Keratinocyte (primary cell): ENCODE data around the gene TNS4. TPM values are rescaled to one million over a fixed set of nuclear protein-coding genes. Genes with fewer than 3 reads are reported as not detected.

ENCODE experiments used
- DNase-seq: peaks from one replicate; pipeline ENCODE4 v3.0.0-alpha.2; 2011; ENCODE audit warnings: low read depth, missing footprints, low spot score
- FAIRE-seq: peaks from 2 replicates; lab custom pipeline; 2011; peaks lifted over from hg19 to GRCh38; lab: Jason Lieb, UNC
- H2AFZ ChIP-seq: 2 replicates; pipeline ENCODE4 v1.6.0; 2012; ENCODE audit warnings: low read length, control low read depth, inconsistent platforms; ENCODE audit not compliant: control insufficient read depth
- H3K27ac ChIP-seq: 2 replicates; pipeline ENCODE4 v1.5.1; 2011; ENCODE audit warnings: low read length; ENCODE audit not compliant: control insufficient read depth, insufficient read depth
- H3K27me3 ChIP-seq: 3 replicates; pipeline ENCODE4 v1.6.0; 2011; ENCODE audit warnings: low read length; ENCODE audit not compliant: control insufficient read depth, insufficient read depth; ENCODE audit errors: extremely low read depth
- H3K36me3 ChIP-seq, 2 experiments: 2 replicates in 1 of 2; 3 replicates in 1 of 2; pipeline ENCODE4 v1.5.1; 2011; ENCODE audit warnings: low read length in 2 of 2, mild to moderate bottlenecking in 1 of 2; ENCODE audit not compliant: control insufficient read depth in 2 of 2, insufficient read depth in 2 of 2; ENCODE audit errors: extremely low read depth in 1 of 2
- H3K4me1 ChIP-seq: 3 replicates; pipeline ENCODE4 v1.5.1; 2011; ENCODE audit warnings: low read length; ENCODE audit not compliant: control insufficient read depth, insufficient read depth; ENCODE audit errors: extremely low read depth
- H3K4me2 ChIP-seq: 3 replicates; pipeline ENCODE4 v1.6.0; 2011; ENCODE audit warnings: low read depth, low read length; ENCODE audit not compliant: control insufficient read depth, insufficient read depth; ENCODE audit errors: extremely low read depth
- H3K4me3 ChIP-seq, 3 experiments: fragments of 200-600 bp in 1 of 3; sonication (generic) in 1 of 3; 2 replicates in 2 of 3; 3 replicates in 1 of 3; pipeline ENCODE4 v1.5.1; 2011 to 2016; ENCODE audit warnings: low read length in 3 of 3, mild to moderate bottlenecking in 3 of 3, control low read depth in 2 of 3, inconsistent platforms in 1 of 3, low read depth in 1 of 3, mixed read lengths in 1 of 3, mixed run types in 1 of 3, moderate library complexity in 1 of 3; ENCODE audit not compliant: control insufficient read depth in 2 of 3, insufficient read depth in 2 of 3; ENCODE audit errors: extremely low read depth in 1 of 3
- H3K79me2 ChIP-seq: 2 replicates; pipeline ENCODE4 v1.6.0; 2012; ENCODE audit warnings: low read length; ENCODE audit not compliant: control insufficient read depth, insufficient read depth
- H3K9ac ChIP-seq: 3 replicates; pipeline ENCODE4 v1.6.0; 2011; ENCODE audit warnings: low read length; ENCODE audit not compliant: control insufficient read depth, insufficient read depth; ENCODE audit errors: extremely low read depth
- H3K9me1 ChIP-seq: 3 replicates; pipeline ENCODE4 v1.6.0; 2011; ENCODE audit warnings: low read length; ENCODE audit not compliant: control insufficient read depth, insufficient read depth; ENCODE audit errors: extremely low read depth
- H3K9me3 ChIP-seq: 2 replicates; pipeline ENCODE4 v1.5.1; 2012; ENCODE audit warnings: low read depth, low read length; ENCODE audit not compliant: control insufficient read depth
- H4K20me1 ChIP-seq: 3 replicates; pipeline ENCODE4 v1.6.0; 2011; ENCODE audit warnings: low read length; ENCODE audit not compliant: control insufficient read depth, insufficient read depth; ENCODE audit errors: extremely low read depth
- EZH2 ChIP-seq: IDR thresholded peaks from one replicate; pipeline ENCODE4 v1.6.1; 2012; ENCODE audit warnings: inconsistent platforms, mild to moderate bottlenecking, low read length, moderate library complexity
- dilution Hi-C: fragments of 300-500 bp; cut with MboI; formaldehyde crosslinking; loops from one replicate; pipeline ENCODE4 v1.7.0; 2020; ENCODE audit warnings: low sequenced_read_pairs; ENCODE audit not compliant: extremely low pct_ligation_motif_present
- polyA plus RNA-seq, 5 experiments: library from polyadenylated mRNA; depleted of rRNA in 3 of 5; stranded (reverse) in 3 of 5; stranded (forward) in 1 of 5; unstranded in 1 of 5; fragments of >200 nt; gene quantifications; 1 replicate in 1 of 5; 2 replicates in 3 of 5; 3 replicates in 1 of 5; pipeline versions ENCODE4 v1.2.1 to v1.2.3, GENCODE V29; 2011 to 2012; ENCODE audit warnings: missing spikeins in 2 of 5, low read depth in 1 of 5, low replicate concordance in 1 of 5
- TF ChIP-seq, protein P1 (sequence below), 3 experiments: IDR thresholded peaks in 1 of 3; conservative IDR thresholded peaks in 1 of 3; optimal IDR thresholded peaks in 1 of 3; 2 replicates in 2 of 3; 3 replicates in 1 of 3; pipeline versions ENCODE3 to v1.5.1; 2011; ENCODE audit warnings: low read length in 3 of 3, mild to moderate bottlenecking in 3 of 3, moderate library complexity in 2 of 3, control low read depth in 1 of 3, inconsistent platforms in 1 of 3; ENCODE audit not compliant: insufficient read depth in 2 of 3; ENCODE audit errors: extremely low read depth in 1 of 3

Gene TNS4
- polyA plus RNA-seq, 1 donor (not counting 4 experiments of a cell fraction or from before 2014, with no cell fraction given): 160 TPM

DNA sequence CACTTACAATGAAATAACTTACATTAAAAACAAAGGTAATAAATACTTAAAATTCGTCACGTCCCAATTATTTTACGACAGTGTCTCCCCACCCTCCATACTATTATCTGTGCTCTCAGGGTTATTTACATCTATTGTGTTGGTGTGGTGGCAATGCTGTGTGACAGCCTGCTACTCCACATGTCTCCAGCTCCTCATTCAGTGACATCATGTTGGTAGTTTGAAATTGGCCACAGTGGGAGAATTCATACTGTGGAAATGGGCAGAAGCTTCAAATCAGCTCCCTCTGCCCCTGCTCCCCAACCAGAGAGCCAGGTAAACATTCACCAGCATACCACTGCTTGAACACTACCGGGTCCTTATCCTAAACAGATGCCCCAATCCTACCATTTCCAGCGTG is 6.3 kb downstream of the TNS4 start:
- H3K27ac ChIP-seq: peak overlapping the region; percentile 94
- H3K27me3 ChIP-seq: no peaks in the 10 kb centered on the region
- DNase-seq: no peak
- peaks cover 11% of the 10 kb centered on the region for H3K9me1 ChIP-seq
- peaks cover 77% of the 10 kb centered on the region for H3K4me1 ChIP-seq
- H3K9ac ChIP-seq: peak overlapping the region; percentile 99
- H3K79me2 ChIP-seq: peaks cover 62% of the 10 kb centered on the region
- dilution Hi-C loops: no loop called here
- FAIRE-seq: peak; percentile 32
- H3K4me3 ChIP-seq: peak overlapping the region; percentile 16 to 98 (median 91)
- TF ChIP-seq, protein P1, sequence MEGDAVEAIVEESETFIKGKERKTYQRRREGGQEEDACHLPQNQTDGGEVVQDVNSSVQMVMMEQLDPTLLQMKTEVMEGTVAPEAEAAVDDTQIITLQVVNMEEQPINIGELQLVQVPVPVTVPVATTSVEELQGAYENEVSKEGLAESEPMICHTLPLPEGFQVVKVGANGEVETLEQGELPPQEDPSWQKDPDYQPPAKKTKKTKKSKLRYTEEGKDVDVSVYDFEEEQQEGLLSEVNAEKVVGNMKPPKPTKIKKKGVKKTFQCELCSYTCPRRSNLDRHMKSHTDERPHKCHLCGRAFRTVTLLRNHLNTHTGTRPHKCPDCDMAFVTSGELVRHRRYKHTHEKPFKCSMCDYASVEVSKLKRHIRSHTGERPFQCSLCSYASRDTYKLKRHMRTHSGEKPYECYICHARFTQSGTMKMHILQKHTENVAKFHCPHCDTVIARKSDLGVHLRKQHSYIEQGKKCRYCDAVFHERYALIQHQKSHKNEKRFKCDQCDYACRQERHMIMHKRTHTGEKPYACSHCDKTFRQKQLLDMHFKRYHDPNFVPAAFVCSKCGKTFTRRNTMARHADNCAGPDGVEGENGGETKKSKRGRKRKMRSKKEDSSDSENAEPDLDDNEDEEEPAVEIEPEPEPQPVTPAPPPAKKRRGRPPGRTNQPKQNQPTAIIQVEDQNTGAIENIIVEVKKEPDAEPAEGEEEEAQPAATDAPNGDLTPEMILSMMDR (optimal IDR thresholded peaks at IDR 0.05 in 1 of 3, IDR thresholded peaks at IDR 0.05 in 1 of 3, conservative IDR thresholded peaks at IDR 0.05 in 1 of 3; ENCODE audit: extremely low read depth in 1 of 3, insufficient read depth in 2 of 3, low read length in 3 of 3): no peak
- TF ChIP-seq EZH2: no peak
- no peak overlapping the region for H2AFZ ChIP-seq
- peaks cover 79% of the 10 kb centered on the region for H4K20me1 ChIP-seq
- peaks cover 27 to 88% of the 10 kb centered on the region in 2 experiments for H3K36me3 ChIP-seq
- H3K4me2 ChIP-seq: peak overlapping the region; percentile 98
- no peaks in the 10 kb centered on the region for H3K9me3 ChIP-seq

DNA sequence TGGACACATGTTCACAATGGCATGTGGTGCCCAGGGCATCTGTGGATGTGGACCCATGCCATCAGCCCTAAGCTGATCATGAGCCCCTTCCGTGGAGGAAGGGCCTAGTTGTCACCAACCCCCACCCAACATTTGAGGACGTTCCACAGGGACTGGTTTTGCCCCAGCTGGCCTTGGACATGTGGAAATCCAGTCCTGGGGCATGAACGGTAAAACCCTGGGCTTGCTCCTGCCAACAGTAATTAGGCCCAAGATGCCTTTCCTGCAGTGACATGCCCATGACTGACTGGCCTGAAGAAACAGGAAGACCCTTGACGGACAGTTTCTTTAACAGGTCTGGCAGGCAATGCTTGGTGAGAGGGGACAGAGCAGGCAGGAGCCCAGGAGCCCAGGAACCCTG is 7.7 kb downstream of the TNS4 start:
- Histone ChIP-seq H3K4me3 (peak overlapping the region in 2 of 3 experiments; percentile 4 to 43), H3K36me3 (peaks cover 20 to 87% of the 10 kb centered on the region in 2 experiments)
- peak; percentile 91 for FAIRE-seq

More for the DNA sequence above, 7.7 kb downstream of the TNS4 start:
- DNase-seq: peak; percentile 60
- Histone ChIP-seq H3K79me2 (peaks cover 49% of the 10 kb centered on the region), H3K4me1 (peaks cover 92% of the 10 kb centered on the region), H3K4me2 (peak overlapping the region; percentile 98), H3K27me3 (no peaks in the 10 kb centered on the region), H2AFZ (no peak overlapping the region), H4K20me1 (peaks cover 80% of the 10 kb centered on the region), H3K9me1 (peaks cover 11% of the 10 kb centered on the region), H3K27ac (peak overlapping the region; percentile 94), H3K9ac (peak overlapping the region; percentile 69), H3K9me3 (no peaks in the 10 kb centered on the region)
- TF ChIP-seq, protein P1 (optimal IDR thresholded peaks at IDR 0.05 in 1 of 3, IDR thresholded peaks at IDR 0.05 in 1 of 3, conservative IDR thresholded peaks at IDR 0.05 in 1 of 3; ENCODE audit: extremely low read depth in 1 of 3, insufficient read depth in 2 of 3, low read length in 3 of 3): no peak
- no peak for TF ChIP-seq EZH2
- dilution Hi-C loops: no loop called here
